Liver (tissue), 9 donors: Measurements from ENCODE around the gene FRMD4B. TPM values are rescaled to one million over a fixed set of nuclear protein-coding genes. Genes with fewer than 3 reads are reported as not detected.

ENCODE experiments used
- DNase-seq: peaks from one replicate; pipeline ENCODE4 v3.0.0-alpha.2; 2017; ENCODE audit warnings: low spot score
- H3K27ac ChIP-seq, 2 donors: one replicate each; pipeline ENCODE4 v1.7.0; 2013; ENCODE audit warnings: inconsistent platforms in 2 of 2, low read length in 2 of 2, control low read depth in 1 of 2, low read depth in 1 of 2, mild to moderate bottlenecking in 1 of 2
- H3K27me3 ChIP-seq, 4 donors: one replicate each; pipeline versions ENCODE4 v1.6.1 to v1.7.0; 2013; ENCODE audit warnings: low read length in 3 of 4, inconsistent platforms in 1 of 4, mild to moderate bottlenecking in 1 of 4, moderate library complexity in 1 of 4; ENCODE audit not compliant: control insufficient read depth in 4 of 4, insufficient read depth in 4 of 4
- H3K36me3 ChIP-seq, 4 donors: one replicate each; pipeline versions ENCODE4 v1.6.1 to v1.7.0; 2013; ENCODE audit warnings: low read length in 3 of 4, mild to moderate bottlenecking in 3 of 4, low read depth in 1 of 4, moderate library complexity in 1 of 4; ENCODE audit not compliant: control insufficient read depth in 4 of 4, insufficient read depth in 3 of 4
- H3K4me1 ChIP-seq, 4 donors: one replicate each; pipeline versions ENCODE4 v1.6.1 to v1.7.0; 2013; ENCODE audit warnings: low read length in 3 of 4, mild to moderate bottlenecking in 3 of 4, moderate library complexity in 1 of 4; ENCODE audit not compliant: control insufficient read depth in 4 of 4, insufficient read depth in 4 of 4
- H3K4me3 ChIP-seq, 3 donors: one replicate each; pipeline versions ENCODE4 v1.6.1 to v1.7.0; 2013; ENCODE audit warnings: low read length in 3 of 3, control low read depth in 1 of 3, low read depth in 1 of 3, mild to moderate bottlenecking in 1 of 3
- H3K9ac ChIP-seq, 2 donors: one replicate each; pipeline ENCODE4 v1.7.0; 2013; ENCODE audit warnings: low read length in 2 of 2, mild to moderate bottlenecking in 2 of 2, moderate library complexity in 2 of 2, control low read depth in 1 of 2, low read depth in 1 of 2
- H3K9me3 ChIP-seq, 4 donors: one replicate each; pipeline versions ENCODE4 v1.6.1 to v1.7.0; 2013; ENCODE audit warnings: low read length in 3 of 4; ENCODE audit not compliant: control insufficient read depth in 4 of 4
- CTCF ChIP-seq: fragments of 150-350 bp; IDR thresholded peaks from 2 replicates; pipeline ENCODE4 v1.5.1; 2017; ENCODE audit warnings: improper control_type of control experiment, low read depth, low read length; ENCODE audit not compliant: missing input control
- EGR1 ChIP-seq, 2 donors: IDR thresholded peaks; 2 replicates each; pipeline ENCODE4 v1.6.1; 2016 to 2018; ENCODE audit warnings: antibody characterized with exemption in 2 of 2, low read depth in 2 of 2
- FOXA1 ChIP-seq: IDR thresholded peaks from 2 replicates; pipeline ENCODE4 v1.6.1; 2016; ENCODE audit warnings: antibody characterized with exemption
- FOXA2 ChIP-seq: IDR thresholded peaks from 2 replicates; pipeline ENCODE4 v1.6.1; 2016; ENCODE audit warnings: antibody characterized with exemption
- GABPA ChIP-seq, 2 donors: IDR thresholded peaks in 1 of 2; conservative IDR thresholded peaks in 1 of 2; 2 replicates each; pipeline ENCODE4 v1.6.1; 2016; ENCODE audit warnings: antibody characterized with exemption in 2 of 2, mild to moderate bottlenecking in 1 of 2, moderate library complexity in 1 of 2
- HNF4A ChIP-seq, 2 donors: conservative IDR thresholded peaks; 2 replicates each; pipeline ENCODE4 v1.6.1; 2016; ENCODE audit warnings: antibody characterized with exemption in 2 of 2, mild to moderate bottlenecking in 2 of 2
- HNF4G ChIP-seq: IDR thresholded peaks from 2 replicates; pipeline ENCODE4 v1.6.1; 2016; ENCODE audit warnings: antibody characterized with exemption
- JUND ChIP-seq, 2 donors: IDR thresholded peaks; 2 replicates each; pipeline ENCODE4 v1.6.1; 2016; ENCODE audit warnings: antibody characterized with exemption in 2 of 2
- MAX ChIP-seq: IDR thresholded peaks from 2 replicates; pipeline ENCODE4 v1.6.1; 2016; ENCODE audit warnings: antibody characterized with exemption
- NR2F2 ChIP-seq: IDR thresholded peaks from 2 replicates; pipeline ENCODE4 v1.6.1; 2016; ENCODE audit warnings: antibody characterized with exemption
- RAD21 ChIP-seq, 2 donors: IDR thresholded peaks; 2 replicates each; pipeline ENCODE4 v1.6.1; 2016; ENCODE audit warnings: antibody characterized with exemption in 2 of 2, mild to moderate bottlenecking in 2 of 2
- RXRA ChIP-seq, 2 donors: IDR thresholded peaks; 2 replicates each; pipeline ENCODE4 v1.6.1; 2017 to 2018; ENCODE audit warnings: antibody characterized with exemption in 2 of 2, mild to moderate bottlenecking in 1 of 2
- SP1 ChIP-seq: IDR thresholded peaks from 2 replicates; pipeline ENCODE4 v1.6.1; 2018; ENCODE audit warnings: antibody characterized with exemption, mild to moderate bottlenecking
- TAF1 ChIP-seq: conservative IDR thresholded peaks from 2 replicates; pipeline ENCODE4 v1.6.1; 2016; ENCODE audit warnings: antibody characterized with exemption, mild to moderate bottlenecking
- YY1 ChIP-seq: IDR thresholded peaks from 2 replicates; pipeline ENCODE4 v1.6.1; 2016; ENCODE audit warnings: antibody characterized with exemption, mild to moderate bottlenecking
- ZBTB33 ChIP-seq: IDR thresholded peaks from 2 replicates; pipeline ENCODE4 v1.6.1; 2016; ENCODE audit warnings: antibody characterized with exemption
- WGBS: extraction: QIAGEN DNeasy Blood & Tissue Kit; methylation state at CpG from one replicate; pipeline ENCODE4 v1.1.7; 2013; 5-methylcytosine and 5-hydroxymethylcytosine counted together
- polyA plus RNA-seq, 2 donors: library from polyadenylated mRNA; stranded (reverse) in 1 of 2; unstranded in 1 of 2; fragments of 200-250 nt in 1 of 2; fragments of >200 nt in 1 of 2; fragmentation: Nextera tagmentation in 1 of 2; extraction: Ambion mirVana in 1 of 2; gene quantifications; one replicate each; pipeline versions ENCODE4 v1.2.1 to v1.2.3, GENCODE V29; 2013 to 2015
- total RNA-seq, 2 donors: library from RNA; depleted of rRNA; stranded (reverse); fragments of >200 nt; gene quantifications; one replicate each; pipeline ENCODE4 v1.2.3, GENCODE V29; 2014
- TF ChIP-seq, protein P1 (sequence below): IDR thresholded peaks from 2 replicates; pipeline ENCODE4 v1.6.1; 2016; ENCODE audit warnings: antibody characterized with exemption
- donor health status: healthy.
- donor health status: healthy.
- donor health status: healthy.
- donor health status: healthy.
- donor health status: healthy.

The FRMD4B gene
- total and polyA plus RNA-seq, 4 donors, result 7.3 to 22.6 (median 15.0) TPM

GRCh38 chr3:69250014-69250413 is 135.9 kb downstream of the FRMD4B start (continued):
- TF ChIP-seq CTCF (no peak), HNF4G (peak; percentile 5), JUND (IDR thresholded peaks at IDR 0.05) (peak in 1 of 2 donors; percentile 31), RXRA (IDR thresholded peaks at IDR 0.05) (peak; percentile 56 to 69), RAD21 (IDR thresholded peaks at IDR 0.05) (peak; percentile 27 to 62), SP1 (peak; percentile 56), ZBTB33 (no peak)

- Histone ChIP-seq H3K27me3 (no peaks in the 10 kb centered on the region), H3K36me3 (peaks cover 0 to 1% (median 0%) of the 10 kb centered on the region in 4 donors), H3K27ac (peak overlapping the region; percentile 17 to 68), H3K4me3 (peak overlapping the region; percentile 33 to 61 (median 53)), H3K9ac (peak overlapping the region; percentile 1 to 36), H3K4me1 (peaks cover 3 to 25% (median 17%) of the 10 kb centered on the region in 4 donors), H3K9me3 (no peaks in the 10 kb centered on the region)
- no peak for DNase-seq
- TF ChIP-seq RXRA (IDR thresholded peaks at IDR 0.05) (no peak), SP1 (no peak), HNF4G (no peak), TAF1 (no peak), HNF4A (conservative IDR thresholded peaks at IDR 0.05) (no peak), JUND (IDR thresholded peaks at IDR 0.05) (no peak), MAX (no peak), NR2F2 (no peak)
- TF ChIP-seq, protein P1, sequence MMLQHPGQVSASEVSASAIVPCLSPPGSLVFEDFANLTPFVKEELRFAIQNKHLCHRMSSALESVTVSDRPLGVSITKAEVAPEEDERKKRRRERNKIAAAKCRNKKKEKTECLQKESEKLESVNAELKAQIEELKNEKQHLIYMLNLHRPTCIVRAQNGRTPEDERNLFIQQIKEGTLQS, result no peak
- WGBS, result 41% methylated on average over 2 of the region's 2 CpGs
Measured at GRCh38 chr3:69249001-69249400, 136.9 kb downstream of the FRMD4B start.

DNA sequence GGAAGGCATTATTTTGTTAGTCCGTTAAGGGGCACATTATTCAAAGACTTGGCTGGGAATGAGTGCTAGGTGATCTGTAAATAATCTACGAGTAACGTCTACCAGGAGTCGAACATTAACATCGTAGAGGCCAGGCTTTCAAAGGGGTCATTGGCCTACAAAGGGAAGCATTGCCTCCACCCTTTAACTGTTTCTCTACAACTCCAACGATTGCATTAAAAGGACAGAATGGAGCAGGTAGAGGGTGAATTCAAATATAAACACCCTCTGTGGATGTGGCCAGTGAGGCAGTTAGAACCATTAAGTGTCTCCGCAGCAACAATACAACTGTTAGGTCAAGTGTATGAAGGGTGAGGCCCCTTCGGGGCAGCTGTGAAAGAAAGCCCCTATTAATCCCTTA is 137.5 kb downstream of the FRMD4B start:
- H3K27me3 ChIP-seq, result no peaks in the 10 kb centered on the region
- peaks cover 0 to 1% (median 0%) of the 10 kb centered on the region in 4 donors for H3K36me3 ChIP-seq
- H3K4me1 ChIP-seq, result peaks cover 3 to 27% (median 17%) of the 10 kb centered on the region in 4 donors
- H3K9ac ChIP-seq, result peak overlapping the region; percentile 5 to 72
- DNase-seq, result no peak
- H3K27ac ChIP-seq, result peak overlapping the region; percentile 17 to 68
- H3K9me3 ChIP-seq, result no peaks in the 10 kb centered on the region
- 27% methylated on average over 8 of the region's 8 CpGs for WGBS
- peak overlapping the region; percentile 0 to 33 (median 16) for H3K4me3 ChIP-seq
- TF ChIP-seq NR2F2 (peak; percentile 35), TAF1 (peak; percentile 51), RXRA (IDR thresholded peaks at IDR 0.05) (peak; percentile 94 to 96), YY1 (peak; percentile 67), HNF4A (conservative IDR thresholded peaks at IDR 0.05) (peak; percentile 67 to 71), HNF4G (peak; percentile 51), FOXA1 (peak; percentile 69), SP1 (peak; percentile 83), RAD21 (IDR thresholded peaks at IDR 0.05) (peak in 1 of 2 donors; percentile 57), MAX (peak; percentile 59), EGR1 (IDR thresholded peaks at IDR 0.05; ENCODE audit: low read depth in 2 of 2) (no peak), GABPA (IDR thresholded peaks at IDR 0.05 in 1 of 2, conservative IDR thresholded peaks at IDR 0.05 in 1 of 2) (peak in 1 of 2 donors; percentile 7), CTCF (no peak), FOXA2 (peak; percentile 43), ZBTB33 (peak; percentile 53), JUND (IDR thresholded peaks at IDR 0.05) (peak; percentile 29 to 70)
- TF ChIP-seq, protein P1, result peak; percentile 23
